Smooth muscle cell of the brain vasculature (primary cell): ENCODE measurements around the gene COX20.
"Not testable (repeated sequence)": the region's sequence is repeated elsewhere in the genome, so short reads cannot be mapped to it uniquely, and the experiment has no call there.

ENCODE experiments used
- DNase-seq: peaks from one replicate; pipeline ENCODE4 v3.0.0-alpha.2; 2012; ENCODE audit warnings: low read depth, low spot score

The COX20 gene

DNA sequence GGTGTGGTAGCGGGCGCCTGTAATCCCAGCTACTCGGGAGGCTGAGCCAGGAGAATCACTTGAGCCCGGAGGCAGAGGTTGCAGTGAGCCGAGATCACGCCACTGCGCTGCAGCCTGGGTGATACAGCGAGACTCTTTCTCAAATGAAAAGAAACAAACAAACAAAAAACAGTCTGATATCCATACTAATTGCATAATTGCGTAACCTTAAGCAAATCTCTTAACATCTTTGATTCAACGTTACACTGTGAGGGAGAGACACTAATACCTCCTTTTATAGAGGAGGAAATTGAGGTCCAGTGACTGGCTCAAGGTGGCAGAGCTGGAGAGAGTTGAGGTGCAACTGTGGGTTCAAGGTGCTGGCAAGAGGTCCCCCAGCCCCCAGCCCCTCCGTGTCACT lies 12.6 kb upstream of the COX20 start:
- DNase-seq = no peak

DNA sequence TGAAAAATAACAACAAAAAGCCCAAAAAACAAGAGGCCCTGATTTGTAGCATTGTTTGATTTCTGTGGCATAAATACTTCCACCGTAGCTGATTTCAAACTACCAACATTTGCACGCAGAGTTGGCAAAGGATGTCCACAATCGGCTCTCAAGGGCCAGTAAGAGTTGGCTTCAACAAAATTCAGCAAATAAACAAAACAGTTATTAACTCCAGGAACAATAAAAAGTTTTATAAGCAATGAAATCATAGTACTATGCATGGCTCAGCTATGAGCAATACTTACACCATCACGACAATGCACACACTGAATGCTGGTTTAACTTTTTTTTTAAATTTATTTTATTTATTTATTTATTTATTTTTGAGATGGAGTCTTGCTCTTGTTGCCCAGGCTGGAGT lies 8.7 kb upstream of the COX20 start:
- no peak for DNase-seq

DNA sequence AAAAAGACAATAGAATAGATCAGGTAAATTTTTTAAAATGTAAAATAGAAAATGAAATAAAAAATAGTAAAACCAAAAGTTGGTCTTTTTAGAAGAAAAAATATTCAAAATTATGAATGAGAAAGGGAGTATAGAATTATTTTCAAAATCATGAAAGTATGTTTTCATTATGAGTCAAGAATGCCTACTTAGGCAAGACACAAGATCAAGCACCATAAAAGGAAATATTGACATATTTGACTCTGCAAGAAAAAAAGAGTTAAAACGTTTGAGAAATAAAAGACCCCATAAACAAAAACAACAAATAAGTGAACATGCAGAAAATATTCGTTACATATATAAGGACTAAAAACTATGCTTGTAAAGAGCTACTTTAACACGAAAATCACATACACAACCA lies 4.8 kb upstream of the COX20 start:
- DNase-seq = no peak

DNA sequence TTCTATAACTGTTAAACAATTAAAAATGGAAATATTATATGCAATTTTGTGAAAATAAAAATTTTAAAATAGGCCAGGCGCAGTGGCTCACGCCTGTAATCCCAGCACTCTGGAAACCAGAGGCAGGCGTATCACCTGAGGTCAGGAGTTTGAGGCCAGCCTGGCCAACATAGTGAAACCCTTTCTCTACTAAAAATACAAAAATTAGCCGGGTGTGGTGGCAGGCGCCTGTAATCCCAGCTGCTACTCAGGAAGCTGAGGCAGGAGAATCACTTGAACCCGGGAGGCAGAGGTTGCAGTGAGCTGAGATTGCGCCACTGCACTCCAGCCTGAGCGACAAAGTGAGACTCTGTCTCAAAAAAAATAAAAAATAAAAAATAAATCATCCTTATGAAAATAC lies 2.2 kb upstream of the COX20 start:
- DNase-seq = not testable (repeated sequence)

DNA sequence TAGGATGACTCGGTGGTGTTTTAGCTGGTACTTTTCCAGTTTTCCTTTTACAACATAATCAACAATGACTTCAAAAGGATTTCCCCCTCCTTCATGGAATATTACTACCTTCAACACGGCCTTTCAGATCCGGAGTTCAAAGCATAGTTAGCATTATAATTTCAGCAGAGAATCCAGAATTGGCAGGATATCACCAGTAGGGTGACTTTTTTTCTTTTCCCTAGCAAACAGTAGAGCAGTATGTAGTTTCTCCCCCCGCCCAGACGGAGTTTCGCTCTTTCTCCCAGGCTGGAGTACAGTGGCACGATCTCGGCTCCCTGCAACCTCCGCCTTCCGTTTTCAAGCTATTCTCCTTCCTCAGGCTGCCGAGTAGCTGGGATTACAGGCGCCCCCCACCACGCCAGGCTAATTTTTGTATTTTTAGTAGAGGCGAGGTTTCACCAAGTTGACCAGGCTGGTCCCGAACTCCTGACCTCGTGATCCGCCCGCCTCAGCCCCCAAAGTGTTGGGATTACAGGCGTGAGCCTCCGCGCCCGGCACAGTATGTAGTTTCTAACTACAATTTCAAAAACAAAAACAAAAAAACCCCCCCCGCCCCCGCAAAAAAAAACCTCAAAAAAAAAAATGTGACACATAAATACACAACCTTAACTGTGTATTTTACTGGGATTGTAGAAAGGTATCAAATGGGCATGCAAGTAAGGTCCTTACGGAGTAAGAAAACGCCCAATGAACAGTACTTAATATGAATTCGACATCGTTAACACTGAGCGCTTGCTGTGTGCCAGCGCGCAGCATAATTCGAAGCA lies 1.5 kb upstream of the COX20 start:
- DNase-seq = peak; percentile 15

DNA sequence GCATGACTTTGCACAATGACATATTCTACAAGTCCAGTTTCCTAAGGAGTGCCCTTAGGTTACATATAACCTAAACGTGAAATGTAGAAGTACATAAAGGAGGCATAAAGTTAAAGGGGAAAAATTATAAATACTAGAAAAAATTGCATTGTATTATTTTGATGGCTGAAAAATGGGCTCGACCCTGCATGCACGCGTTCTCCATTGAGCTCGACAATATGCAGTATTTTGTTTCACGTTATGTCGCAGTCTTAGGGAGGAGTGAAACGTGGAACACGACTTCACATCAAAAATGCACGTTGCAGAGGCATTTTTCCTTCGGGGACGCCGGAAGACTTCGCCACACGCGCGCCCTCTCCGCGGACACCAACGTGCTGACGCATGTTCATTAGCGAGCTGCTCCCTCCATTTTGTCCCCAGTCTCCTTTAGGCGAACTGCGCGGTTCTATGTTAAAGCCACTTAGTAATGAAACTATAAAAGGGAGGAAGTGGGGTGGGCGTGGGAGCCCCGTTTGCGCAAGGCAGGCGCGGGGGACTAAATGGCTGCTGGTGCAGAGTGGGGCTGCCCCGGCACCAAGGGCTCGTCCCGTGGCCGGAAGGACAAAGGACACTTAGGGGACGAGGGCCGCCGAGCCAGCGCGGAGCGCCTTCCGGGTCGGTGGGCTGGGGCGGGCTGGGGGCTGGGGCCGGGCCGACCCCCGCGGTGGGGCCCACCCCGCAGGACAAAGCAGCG lies 749 bp upstream of the COX20 start:
- DNase-seq = peak; percentile 79

DNA sequence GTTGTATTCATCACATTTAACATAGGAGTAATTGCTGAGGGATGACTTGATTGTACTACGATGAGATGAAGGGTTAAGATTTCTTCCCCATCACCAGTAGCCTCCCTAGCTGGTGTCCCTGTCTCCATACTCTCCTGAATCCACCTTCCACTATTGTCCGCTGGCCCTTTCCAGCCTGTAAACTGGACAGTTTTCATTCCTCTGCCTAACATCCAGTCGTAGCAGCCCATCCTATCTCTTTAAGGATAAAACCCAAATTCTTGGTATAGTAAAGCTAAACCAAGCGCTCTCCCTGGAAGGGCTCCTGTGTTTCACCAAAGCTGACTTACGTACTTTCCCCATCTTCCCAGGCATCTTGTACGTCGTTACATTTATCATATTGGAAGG lies 670 bp downstream of the COX20 start:
- peak; percentile 7 for DNase-seq

DNA sequence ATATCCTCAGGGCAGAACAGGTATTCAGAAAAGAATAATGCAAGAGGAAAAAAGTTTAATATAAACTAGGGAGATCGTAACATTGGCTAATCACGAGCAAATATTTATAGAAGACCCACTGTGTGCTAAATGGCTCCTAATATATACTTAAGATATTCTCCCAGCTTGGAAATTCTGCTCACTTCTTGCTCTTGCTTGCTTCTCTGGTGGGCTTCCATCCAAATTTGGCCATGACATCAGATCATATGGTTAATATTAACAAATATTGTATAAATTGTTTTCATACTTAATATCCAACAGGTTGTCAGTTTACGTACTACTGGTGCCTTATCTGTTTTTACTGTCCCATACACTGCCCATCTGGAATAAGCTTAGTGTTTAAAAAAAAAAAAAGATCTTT lies 1.1 kb downstream of the COX20 start:
- DNase-seq = no peak

DNA sequence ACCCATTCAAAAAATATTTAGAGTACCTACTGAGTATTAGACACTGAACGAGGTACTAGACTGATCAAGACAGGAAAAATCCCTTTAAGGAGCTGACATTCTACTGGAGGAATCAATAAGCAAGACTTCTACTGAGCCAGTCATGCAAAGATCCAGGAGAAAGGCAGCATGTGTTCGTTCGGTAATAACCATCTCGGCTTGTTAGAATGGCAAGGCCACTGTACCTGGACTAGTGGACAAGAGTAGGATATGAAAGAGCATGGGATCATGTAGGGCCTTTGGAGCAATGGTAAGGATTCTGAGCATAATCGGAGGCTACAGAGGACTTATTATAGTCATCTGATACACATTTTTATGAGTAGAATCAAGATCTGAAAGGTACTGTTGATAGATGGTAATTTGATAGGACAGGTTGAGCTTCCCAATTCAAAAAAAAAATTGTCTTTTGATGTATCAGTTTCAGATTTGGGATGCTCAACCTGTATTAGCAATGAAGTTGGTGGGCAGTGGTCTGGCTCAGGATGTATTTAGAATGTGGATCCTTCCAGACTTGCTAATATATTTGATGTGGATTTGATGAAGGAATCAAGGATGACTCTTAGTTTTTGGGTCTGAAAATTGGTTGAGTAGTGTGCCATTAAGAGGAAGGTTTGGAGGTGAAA lies 2.3 kb downstream of the COX20 start:
- no peak for DNase-seq

DNA sequence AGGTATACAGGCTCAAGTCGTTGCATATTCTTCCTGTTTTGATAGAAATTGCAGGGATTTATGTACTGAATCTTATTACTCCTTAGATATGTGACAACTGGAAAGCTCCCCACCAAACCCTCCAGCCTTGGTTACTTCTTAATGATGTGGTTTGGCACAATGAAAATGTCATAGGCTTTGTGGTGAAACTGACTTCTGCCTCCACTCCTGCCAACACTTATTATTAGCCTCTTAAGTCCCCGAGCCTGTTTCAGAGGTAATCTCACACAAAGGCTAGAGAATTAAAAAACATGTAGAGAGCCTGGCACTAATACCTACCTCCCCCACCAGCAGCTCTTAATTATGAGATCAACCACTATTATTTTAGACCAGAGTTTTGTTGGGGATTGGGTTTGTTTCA lies 4.2 kb downstream of the COX20 start:
- DNase-seq = no peak

DNA sequence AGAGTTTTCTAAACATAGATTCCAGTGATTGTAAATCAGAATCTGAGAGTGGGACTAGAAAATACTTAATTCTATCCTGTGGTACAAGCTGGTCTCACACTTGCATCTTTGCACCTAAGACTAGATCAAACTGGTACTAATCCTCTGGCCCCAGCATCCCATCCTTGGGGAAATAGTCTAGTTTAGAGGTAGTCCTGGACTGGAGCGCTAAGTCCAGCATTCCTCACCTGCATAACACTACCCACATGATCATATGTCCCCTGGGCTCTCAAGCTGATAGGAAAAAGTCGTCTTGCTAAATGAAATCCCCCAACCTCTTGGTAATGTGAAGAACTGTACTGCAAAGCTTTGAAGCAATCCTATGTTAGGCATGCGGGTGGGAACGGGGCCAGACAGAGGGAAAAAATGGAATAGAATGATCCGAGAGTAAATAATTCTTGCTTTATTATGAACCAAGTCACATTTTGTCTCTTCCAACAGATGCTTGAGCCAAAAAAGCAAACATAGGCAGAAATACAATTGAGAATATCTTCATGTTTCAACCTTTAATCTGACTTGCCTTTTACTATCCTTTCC lies 4.8 kb downstream of the COX20 start:
- no peak for DNase-seq

DNA sequence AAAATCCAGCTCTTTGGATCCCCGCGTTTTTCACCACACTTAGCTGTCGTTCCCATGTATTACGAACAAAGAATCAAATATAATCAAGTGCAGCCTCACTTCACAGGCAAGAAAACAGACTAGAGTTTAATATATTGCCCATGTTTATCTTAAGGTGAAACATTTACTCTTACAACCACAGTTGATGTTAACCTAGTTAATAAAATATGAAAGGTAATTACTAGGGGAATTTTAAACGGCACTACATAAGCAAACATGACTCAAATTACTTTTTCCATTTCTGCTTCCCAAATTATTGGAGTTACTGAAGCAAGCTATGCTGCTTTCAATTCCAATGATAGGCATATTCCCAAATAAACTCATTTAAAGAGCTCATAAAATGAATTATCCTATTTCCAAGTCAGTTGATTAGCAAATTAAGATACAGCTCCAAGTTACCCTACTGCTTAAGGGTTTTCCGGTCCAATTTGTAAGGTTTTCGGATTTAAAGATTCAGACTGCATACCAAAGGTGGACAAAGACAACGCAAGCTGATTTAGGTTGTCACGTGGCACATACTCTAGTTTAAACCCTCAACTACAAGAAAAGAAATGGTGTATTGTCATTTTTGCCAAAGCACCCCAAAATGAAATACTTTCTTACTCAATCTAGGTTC lies 5.9 kb downstream of the COX20 start:
- no peak for DNase-seq

DNA sequence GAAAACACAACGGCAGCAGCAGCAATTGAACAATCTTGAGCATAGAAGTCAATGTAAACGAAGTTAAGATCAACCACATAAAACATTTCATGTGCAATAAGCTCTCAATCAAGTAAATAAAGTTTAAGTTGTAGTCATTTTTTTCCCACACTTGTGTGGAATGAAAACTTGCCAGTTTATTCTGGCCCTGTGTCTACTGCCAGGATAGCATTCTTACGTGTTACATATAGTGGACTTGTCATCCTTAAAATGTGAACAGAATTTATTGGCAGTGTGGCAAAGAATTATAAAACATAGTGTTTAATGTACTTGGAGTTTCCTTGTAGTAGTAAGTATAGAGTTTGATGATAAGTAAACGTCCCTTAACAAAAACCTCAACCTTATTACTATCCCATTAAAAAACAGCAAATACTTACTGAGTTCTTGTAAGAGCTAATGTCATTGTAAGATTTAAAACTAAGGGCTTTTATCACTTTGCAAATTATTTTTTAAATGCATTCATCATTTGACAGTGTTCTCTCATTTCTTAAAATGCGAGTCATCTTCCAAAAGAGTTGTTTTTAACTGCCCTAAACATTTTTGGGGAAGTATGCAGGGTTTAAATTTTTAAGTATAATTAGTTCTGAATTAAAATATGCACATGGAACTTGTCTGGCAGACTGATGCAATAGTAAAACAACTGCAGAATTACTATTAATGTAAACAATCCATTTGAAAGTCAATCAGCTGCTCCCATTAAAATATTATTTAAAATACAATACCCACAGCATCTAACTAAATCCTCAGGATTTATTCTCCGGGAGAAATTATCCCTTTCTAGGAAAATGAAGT lies 7.9 kb downstream of the COX20 start:
- DNase-seq = no peak

DNA sequence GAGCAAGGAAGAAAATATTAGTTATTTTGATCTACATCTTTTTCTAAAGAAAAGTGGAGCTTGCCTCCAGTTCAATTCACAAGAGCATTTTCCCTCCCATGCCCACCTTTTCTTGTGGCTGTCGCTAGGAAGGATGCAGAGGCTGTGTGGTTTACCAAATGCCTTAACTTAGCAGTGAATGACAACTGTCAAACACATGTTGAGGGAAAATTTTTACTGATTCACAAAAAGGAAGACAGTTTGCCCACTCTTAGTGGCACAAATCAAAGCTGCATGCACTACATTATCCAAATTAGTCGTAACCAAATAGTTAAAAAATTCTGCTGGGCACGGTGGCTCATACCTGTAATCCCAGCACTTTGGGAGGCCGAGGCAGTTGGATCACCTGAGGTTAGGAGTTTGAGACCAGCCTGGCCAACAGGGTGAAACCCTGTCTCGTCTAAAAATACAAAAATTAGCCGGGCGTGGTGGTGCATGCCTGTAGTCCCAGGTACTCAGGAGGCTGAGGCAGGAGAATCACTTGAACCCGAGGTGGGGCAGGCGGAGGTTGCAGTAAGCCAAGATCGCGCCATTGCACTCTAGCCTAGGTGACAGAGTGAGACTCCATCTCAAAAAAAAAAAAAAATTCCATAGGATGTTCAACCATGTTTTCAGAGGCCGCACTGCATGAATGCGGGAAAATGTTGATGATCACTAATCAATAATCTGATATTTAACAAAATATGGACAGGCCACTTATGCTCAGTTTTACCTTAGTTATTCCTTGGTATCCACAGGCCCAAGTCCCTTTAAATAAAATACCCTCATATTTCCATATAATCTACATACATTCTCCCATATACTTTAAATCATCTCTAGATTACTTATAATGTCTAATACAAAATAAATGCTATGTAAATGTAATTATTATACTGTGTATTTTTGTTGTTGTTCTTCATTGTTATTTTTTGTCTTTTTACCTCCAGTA lies 9.0 kb downstream of the COX20 start:
- DNase-seq = no peak

DNA sequence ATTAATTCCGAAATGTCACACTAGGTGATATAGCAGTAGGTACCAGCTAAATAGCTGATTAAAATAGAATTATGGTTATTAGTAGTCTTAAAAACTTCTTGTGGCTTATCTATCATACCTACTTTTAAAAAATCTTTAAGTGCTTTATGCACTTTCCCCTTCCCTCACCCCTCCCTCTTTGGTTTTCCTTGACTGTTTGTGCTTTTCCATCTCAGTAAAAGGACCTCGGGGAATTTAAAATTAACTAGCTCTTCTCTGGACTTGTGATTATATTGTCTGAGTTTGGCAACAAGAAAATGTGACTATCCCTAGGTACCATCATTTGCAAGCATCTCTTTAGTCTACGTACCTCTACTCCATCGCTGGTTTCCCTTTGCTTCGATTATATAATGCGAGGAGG lies 11.2 kb downstream of the COX20 start:
- DNase-seq = no peak

DNA sequence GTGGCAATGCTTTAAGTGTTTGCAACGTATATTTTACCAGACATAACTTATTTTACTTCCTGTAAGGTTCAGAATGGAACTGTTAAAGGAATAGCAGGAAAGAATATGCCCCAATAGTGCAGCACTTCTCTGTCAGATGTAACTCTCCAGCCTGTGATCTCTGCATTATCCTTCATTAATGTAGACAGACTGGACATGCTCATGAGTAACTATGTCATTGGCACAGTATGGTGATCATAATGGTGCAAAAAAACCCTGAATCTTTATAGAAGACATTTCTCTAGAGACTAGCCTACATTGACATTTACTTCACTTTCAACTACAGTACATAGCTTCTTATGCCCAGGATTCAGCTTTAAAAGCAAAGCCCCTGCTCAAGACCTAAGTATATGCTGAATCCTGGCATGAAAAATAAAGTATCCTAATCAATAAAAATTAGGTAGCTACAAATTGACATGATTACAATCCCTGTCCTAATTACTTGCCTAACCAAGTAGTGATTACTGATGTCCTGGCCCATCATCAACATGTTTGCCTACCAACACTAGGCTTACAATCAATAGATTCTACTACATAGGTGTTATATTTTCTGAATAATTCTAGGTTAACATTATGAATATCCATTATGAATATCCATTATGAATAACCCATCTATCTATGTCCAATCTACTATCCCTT lies 13.9 kb downstream of the COX20 start:
- DNase-seq = no peak

DNA sequence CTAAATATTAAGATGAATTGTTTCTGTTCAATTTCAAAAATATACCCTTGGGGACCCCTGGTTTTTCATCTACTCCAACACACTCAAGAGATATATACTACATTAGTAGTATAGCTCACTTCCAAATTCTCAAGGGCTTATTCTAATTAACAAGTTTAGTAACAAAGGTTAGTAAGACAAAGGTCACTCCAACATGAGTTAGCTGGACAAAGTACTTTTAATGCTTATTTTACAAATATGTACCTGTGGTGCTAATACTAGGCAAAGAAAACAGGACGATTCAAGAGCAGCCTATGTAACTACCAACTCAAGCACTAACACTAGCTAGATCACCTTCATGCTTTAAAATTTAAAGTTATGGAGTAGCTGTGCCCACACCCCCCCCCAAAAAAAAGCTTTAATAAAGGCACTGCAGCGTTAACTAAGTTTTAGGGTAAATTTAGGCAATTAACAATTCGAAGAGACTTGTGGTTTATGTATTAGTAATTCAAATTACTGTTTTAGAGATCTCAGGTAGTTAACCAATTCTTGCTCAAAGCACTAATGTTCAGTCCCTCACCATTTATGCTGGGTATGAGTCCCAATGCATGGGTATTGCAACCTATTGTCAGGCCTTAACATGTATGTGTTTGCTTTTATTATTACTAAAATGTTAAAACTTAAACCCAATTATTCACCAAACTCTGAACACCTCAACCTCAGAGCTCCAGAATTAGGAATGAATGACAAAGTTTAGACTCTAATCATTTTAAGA lies 14.8 kb downstream of the COX20 start:
- DNase-seq = no peak

DNA sequence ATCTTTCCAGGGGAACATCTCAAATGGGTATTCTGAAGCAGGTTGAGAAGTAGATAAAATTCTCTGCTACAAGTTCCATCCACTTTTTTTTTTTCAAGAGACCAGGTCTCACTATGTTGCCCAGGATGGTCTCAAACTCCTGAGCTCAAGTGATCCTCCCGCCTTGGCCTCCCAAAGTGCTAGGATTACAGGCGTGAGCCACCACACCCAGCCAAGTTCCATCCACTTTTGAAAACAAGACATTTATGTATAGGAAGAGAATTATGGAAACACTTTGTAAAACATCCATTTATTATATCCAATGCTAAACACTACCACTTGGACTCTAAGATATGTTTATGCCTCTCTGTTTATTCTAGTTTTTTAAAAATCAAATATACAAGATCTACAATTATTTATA lies 15.4 kb downstream of the COX20 start:
- no peak for DNase-seq
